HG02610 (cell line): Measurements from ENCODE around the gene RNASE8.
A peak's percentile ranks its signal among the peaks of the same experiment; 100 is the strongest.

Experiments used
- ATAC-seq: cut with Tn5 transposase; IDR thresholded peaks from one replicate; pipeline ENCODE4 v1.9.1; 2021; ENCODE audit warnings: mild to moderate bottlenecking, moderate library complexity; ENCODE audit not compliant: unreplicated experiment

The RNASE8 gene

GRCh38 chr14:21049271-21049673, 8.3 kb upstream of the RNASE8 start:
- no peak for ATAC-seq

GRCh38 chr14:21050597-21050996, 7.0 kb upstream of the RNASE8 start:
- ATAC-seq = no peak

- ATAC-seq = no peak
Measured at GRCh38 chr14:21053184-21054122, 4.2 kb upstream of the RNASE8 start.

- no peak for ATAC-seq
Measured at GRCh38 chr14:21054123-21054767, 3.4 kb upstream of the RNASE8 start.

GRCh38 chr14:21054768-21055145, 2.9 kb upstream of the RNASE8 start:
- no peak for ATAC-seq

GRCh38 chr14:21055432-21056117, 2.0 kb upstream of the RNASE8 start:
- no peak for ATAC-seq

- no peak for ATAC-seq
Measured at GRCh38 chr14:21056520-21057163, 980 bp upstream of the RNASE8 start.

GRCh38 chr14:21058903-21059302, 1.3 kb downstream of the RNASE8 start:
- no peak for ATAC-seq

GRCh38 chr14:21059842-21060613, 2.4 kb downstream of the RNASE8 start:
- no peak for ATAC-seq

GRCh38 chr14:21060614-21061346, 3.2 kb downstream of the RNASE8 start:
- ATAC-seq = no peak

GRCh38 chr14:21061347-21061668, 3.7 kb downstream of the RNASE8 start:
- ATAC-seq = no peak

GRCh38 chr14:21063479-21063878, 5.9 kb downstream of the RNASE8 start:
- no peak for ATAC-seq

- ATAC-seq = no peak
Measured at GRCh38 chr14:21066882-21067502, 9.4 kb downstream of the RNASE8 start.

- no peak for ATAC-seq
Measured at GRCh38 chr14:21068521-21069387, 11.1 kb downstream of the RNASE8 start.

GRCh38 chr14:21069388-21070082, 11.9 kb downstream of the RNASE8 start:
- ATAC-seq = no peak

- no peak for ATAC-seq
Measured at GRCh38 chr14:21070083-21070609, 12.5 kb downstream of the RNASE8 start, which contains the start of gene ARHGEF40. TSS of gene ARHGEF40 (plus strand) at chr14:21070304. CDS start at chr14:21070397, 93 bp downstream.

GRCh38 chr14:21070610-21071224, 13.1 kb downstream of the RNASE8 start:
- peak; percentile 12 for ATAC-seq
